HG02943 (cell line): ENCODE results near the gene AMMECR1.

ENCODE experiments used
- ATAC-seq: cut with Tn5 transposase; IDR thresholded peaks from one replicate; pipeline ENCODE4 v1.9.1; 2021; ENCODE audit warnings: mild to moderate bottlenecking, low read depth, moderate library complexity; ENCODE audit not compliant: unreplicated experiment

The AMMECR1 gene

DNA sequence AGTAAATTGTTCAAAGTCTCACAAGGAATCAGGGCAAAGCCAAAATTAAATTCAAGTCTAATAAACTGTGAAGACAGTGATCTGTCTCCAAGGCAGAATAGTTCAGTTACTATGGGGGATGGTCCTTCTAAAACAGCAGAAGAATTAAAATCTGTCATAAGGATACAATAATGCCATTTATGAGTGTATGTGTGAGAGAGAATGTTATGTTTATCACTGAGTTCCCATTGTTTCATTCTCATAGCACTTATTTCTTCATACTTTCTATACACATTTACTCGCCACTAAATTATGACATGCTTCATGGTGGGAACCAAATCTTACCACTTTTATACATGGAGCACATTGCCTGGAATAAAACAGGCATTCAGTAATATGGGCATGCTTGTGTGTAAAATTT is 102.5 kb downstream of the AMMECR1 start:
- ATAC-seq, result no peak

DNA sequence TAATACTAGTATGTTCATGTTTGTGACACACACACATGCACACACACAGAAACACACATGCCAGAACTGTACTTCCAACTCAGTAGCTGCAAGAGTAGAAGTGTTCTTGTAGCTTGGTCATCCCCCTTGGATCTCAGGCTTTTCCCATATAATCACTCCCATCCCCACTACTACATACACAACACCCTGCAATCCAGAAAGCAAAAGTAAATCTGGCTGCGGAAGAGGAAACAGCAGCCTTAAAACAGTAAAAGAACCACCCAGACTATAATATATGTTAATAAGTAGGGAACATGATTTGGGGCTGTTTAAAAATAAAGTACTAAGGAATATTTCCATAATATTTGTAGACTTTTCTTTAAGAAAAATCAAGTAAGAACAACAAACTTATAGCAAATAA is 103.2 kb downstream of the AMMECR1 start:
- ATAC-seq, result no peak

DNA sequence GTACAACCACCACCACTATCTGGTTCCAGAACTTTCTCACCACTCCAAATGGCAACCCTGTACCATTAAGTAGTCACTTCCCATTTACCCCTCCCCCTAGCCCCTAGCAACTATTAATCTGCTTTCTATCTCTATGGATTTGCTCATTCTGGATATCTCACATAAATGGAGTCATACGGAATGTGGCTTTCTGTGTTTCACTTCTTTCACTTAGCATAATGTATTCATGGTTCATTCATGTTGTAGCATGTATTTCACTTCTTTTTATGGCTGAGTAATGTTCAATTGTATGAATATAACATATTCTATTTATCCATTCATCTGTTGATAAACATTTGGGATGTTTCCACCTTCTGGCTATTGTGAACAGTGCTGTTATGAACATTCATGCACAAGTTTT is 104.7 kb downstream of the AMMECR1 start:
- ATAC-seq, result no peak

GRCh38 chrX:110212299-110212698 is 105.6 kb downstream of the AMMECR1 start:
- ATAC-seq, result no peak

DNA sequence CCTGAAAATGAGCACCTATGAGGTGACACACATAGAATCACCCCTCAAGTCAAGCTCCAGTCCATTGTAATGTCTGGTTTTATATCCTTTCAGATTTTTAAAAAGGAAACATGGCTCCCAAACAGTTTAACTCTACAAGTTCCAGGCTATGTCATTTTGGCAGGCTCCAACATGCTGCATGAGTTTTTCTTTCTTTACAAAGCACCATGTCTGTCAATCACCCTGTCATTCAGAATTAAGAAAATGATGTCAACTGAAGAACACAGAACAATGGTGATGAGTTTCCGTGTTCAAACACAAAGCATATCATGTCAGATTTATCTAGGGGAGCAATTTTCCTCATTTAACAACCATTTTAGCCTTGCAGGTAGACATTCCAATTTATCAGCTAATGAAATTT is 106.5 kb downstream of the AMMECR1 start:
- ATAC-seq, result no peak

DNA sequence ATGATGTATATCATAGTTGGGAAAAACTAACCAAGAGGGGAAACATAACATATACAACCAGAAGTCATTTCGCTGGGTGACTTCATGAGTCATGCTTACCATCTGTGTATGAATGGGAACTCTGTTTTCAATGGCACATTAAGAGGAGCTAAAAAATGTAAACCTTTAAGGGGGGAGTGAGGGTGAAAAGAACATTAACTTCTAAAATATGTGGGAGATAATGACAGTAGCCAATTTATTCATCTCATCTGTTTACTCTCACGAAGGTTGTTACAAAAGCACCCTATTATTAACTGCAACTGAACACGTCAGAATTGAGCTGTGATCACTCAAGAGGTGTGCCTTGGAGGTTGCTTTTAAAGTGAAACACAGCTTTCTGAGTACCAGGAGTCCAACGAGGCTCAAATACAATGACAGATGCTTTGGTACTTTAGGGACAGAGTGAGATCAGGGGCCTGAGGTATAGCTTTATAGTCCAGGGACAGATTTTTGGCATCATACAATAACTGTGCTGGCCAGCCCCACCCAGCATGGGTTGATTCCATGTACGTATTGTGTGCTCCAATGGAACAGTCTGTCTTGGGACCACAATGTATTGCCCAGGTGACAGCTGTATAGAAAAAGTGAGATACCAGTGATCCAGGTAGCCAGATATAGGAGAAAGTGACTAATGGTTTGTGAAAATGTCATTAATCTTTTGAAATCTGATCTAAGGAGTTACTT is 107.3 kb downstream of the AMMECR1 start:
- no peak for ATAC-seq

GRCh38 chrX:110208092-110208491 is 109.8 kb downstream of the AMMECR1 start:
- no peak for ATAC-seq

- ATAC-seq, result no peak
These were observed 112.9 kb downstream of the AMMECR1 start for GRCh38 chrX:110204986-110205385.

DNA sequence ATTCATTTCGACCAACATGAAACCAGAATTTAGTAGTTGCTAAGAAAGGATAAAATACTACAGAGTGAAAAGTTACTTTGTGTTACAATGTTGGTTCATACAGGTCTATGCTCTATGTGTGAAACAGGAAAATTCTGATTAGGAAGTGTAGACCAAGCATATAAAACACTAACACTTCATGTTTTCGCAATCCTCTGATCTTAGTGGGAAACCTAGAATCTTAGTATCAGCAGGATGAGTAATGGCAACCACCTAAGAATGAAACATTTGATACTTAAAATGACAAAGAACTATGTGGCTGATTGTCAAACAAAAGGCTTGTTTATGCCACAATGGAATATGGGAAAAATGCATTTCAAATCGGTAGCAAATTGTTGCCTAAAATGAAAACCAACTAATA is 116.1 kb downstream of the AMMECR1 start:
- ATAC-seq, result no peak

DNA sequence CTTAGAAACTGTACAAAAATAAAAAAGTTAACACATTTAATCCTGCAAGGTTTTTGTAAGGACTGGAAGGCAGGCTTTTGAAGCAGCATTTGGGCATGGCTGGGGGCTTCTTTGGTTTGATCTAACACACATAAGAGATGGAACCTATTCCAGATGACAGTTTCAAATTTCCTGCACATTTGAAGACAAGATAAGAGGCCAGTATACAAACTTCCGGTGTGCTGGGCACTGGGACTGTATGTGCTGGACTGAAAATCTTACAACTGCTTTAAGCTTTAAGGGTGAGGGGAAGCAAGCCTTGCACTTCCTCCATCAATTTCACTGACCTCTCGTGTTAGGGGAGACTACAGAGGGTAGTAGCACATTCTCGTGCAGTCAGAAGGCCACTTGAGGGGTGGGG is 122.9 kb downstream of the AMMECR1 start:
- ATAC-seq, result no peak

DNA sequence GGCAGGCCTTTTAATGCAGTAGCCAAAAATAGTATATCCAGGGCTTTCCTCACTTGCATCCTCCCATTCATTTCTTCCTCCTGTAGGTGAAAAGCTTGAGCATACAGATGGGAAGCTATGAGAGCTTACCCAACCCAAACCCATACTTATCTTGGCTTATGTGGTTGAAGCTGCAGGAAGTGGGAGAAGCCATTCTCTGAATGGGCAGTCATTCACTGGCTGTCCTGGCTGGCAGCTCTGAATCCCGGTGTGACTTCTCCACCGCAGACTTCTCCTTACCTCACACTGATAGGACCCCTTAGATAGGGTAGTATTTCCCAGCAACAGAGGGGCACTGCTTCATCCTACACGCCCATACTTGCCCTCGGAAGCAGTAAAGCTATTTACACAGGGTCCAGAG is 125.4 kb downstream of the AMMECR1 start:
- no peak for ATAC-seq

- ATAC-seq, result no peak
These were observed 129.0 kb downstream of the AMMECR1 start for GRCh38 chrX:110188701-110189558.

DNA sequence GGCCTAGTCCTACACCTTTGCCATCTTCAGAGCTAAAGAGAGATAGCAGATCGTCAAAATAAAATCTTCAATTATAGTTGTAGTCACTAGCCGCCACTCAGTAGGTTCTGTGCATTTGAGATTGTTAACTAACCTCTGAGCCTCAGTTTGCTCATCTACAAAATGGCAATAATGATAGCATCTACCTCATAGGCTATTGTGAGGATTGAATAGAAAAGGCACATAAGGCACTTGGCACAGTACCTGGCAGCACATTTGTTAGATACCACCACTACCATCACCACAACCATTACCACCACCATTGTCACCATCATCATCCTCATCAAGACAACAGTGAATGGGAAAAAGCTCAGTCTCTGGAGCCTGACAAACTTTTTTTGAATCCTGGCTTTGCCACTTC is 134.6 kb downstream of the AMMECR1 start:
- ATAC-seq, result no peak

DNA sequence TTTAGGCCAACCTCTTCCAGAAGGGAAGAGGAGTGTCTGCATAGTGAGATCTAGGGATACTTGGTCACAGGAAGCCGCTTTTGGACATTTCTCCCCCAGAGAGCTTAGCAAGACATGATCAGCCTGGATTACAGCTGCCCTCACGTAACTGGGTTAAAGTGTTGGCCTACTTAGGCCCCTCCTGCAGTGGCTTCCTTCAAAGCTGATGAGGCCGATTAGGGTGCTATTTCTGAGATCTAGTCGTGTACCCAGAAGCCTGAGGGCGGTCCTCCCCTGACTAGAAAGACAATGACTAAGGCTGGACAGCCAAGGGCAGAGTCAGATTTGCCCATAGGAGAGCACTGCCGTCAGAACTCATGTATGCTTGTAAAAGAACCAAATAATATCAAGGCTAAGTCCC is 135.0 kb downstream of the AMMECR1 start:
- no peak for ATAC-seq

DNA sequence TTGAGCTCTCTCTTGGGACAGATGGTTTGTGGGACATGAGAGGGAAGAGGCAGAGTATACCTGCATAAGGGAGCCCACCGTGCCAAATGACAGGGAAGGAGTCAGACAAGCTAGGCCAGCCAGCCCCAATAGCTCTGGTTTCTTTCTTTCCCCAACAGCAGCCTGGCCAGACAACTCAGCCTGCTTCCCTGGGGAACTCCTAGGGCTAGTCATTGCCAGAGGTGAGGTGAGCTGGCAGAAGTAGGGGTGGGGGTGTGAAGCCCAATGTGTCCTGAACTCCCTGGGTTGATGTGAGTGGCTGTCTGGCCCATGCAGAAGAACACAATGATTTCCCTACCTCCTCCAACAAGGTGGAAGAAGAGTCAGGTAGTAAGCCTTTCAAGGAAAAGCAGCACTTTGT is 135.5 kb downstream of the AMMECR1 start:
- no peak for ATAC-seq

GRCh38 chrX:110181459-110182137 is 136.3 kb downstream of the AMMECR1 start:
- ATAC-seq, result no peak

DNA sequence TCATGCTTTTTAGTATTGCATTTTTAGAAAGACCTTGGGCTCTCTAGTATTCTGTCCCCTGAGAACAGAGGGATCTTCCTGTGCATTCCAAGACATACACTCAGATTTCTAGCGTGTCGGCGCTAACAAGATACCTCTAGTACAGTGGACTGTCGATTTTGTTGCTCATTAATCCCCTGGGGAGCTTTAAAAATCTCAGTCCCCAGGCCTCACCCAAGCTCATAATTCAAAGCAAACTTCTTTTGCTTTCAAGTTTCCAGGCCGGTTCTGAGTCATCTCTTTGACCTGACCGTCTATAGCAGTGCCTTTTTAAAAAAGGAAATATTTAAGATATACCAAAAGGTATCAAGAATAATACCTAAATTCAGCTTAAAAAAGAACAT is 137.0 kb downstream of the AMMECR1 start:
- ATAC-seq, result no peak

- ATAC-seq, result no peak
These were observed 137.5 kb downstream of the AMMECR1 start for GRCh38 chrX:110180176-110180927.

DNA sequence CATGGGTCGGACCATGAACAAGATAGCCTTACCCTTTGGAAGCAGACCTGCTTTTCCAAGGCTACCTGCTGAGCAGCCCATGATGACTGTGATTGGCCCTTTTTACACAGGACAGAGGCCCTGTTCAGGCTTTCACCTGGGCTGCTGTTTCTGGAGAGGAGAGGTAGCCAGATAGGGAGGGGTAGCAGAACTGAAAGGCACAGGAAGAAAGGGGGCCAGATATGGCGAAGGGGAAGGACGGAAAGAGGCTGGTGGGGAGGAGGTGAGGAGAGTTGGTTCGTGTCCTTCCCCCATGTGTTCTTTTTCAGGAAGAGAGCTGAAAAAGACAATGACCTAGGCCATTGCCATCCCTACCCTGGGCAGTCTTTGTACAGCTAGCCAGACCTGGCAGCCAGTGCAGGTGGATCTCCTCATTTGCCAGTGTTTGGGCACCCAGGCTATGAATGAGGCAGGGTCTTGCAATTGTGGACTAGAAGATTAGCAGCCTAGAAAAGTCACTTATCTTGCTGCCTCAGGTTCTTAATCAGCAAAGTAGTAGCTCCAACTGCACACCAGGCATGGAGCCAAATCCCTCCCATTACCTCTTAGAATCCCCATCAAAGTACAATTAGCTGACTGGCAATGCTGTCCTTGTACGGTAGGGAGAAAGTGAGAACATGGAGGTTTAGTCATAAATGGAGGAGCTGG is 139.6 kb downstream of the AMMECR1 start:
- ATAC-seq, result no peak

- no peak for ATAC-seq
These were observed 142.2 kb downstream of the AMMECR1 start for GRCh38 chrX:110175696-110176095.
